BE2C (cell line): ENCODE measurements around the gene FAM229A.

Experiments used
- DNase-seq: peaks from one replicate; pipeline ENCODE4 v3.0.0-alpha.2; 2020
- H3K27me3 ChIP-seq: fragments of 250-450 bp; sonication (Bioruptor Pico); 2 replicates; pipeline ENCODE4 v1.5.1; 2020; ENCODE audit warnings: mild to moderate bottlenecking
- H3K36me3 ChIP-seq: fragments of 250-450 bp; sonication (Bioruptor Pico); 2 replicates; pipeline ENCODE4 v1.5.1; 2020; ENCODE audit warnings: mild to moderate bottlenecking
- H3K4me1 ChIP-seq: fragments of 250-450 bp; sonication (Bioruptor Pico); 2 replicates; pipeline ENCODE4 v1.5.1; 2020
- H3K4me3 ChIP-seq: 2 replicates; pipeline ENCODE4 v1.5.1; 2011; ENCODE audit warnings: low read depth, low read length
- H3K9me3 ChIP-seq: fragments of 250-450 bp; sonication (Bioruptor Pico); 2 replicates; pipeline ENCODE4 v1.5.1; 2020
- CTCF ChIP-seq: IDR thresholded peaks from 2 replicates; pipeline ENCODE4 v1.5.1; 2012; ENCODE audit warnings: mild to moderate bottlenecking, low read depth, low read length

Gene FAM229A

GRCh38 chr1:32386676-32387392 lies 24.5 kb upstream of the FAM229A start:
- no peaks in the 10 kb centered on the region for H3K9me3 ChIP-seq
- no peak for TF ChIP-seq CTCF
- no peak for DNase-seq
- no peaks in the 10 kb centered on the region for H3K4me1 ChIP-seq
- H3K4me3 ChIP-seq: no peak overlapping the region
- H3K27me3 ChIP-seq: no peaks in the 10 kb centered on the region
- peaks cover 3% of the 10 kb centered on the region; the same call in 1 of the 2 replicates for H3K36me3 ChIP-seq

- H3K4me1 ChIP-seq: no peaks in the 10 kb centered on the region
- no peaks in the 10 kb centered on the region for H3K27me3 ChIP-seq
- TF ChIP-seq CTCF: no peak
- H3K36me3 ChIP-seq: no peaks in the 10 kb centered on the region; the same call in 1 of the 2 replicates
- DNase-seq: no peak
- no peaks in the 10 kb centered on the region for H3K9me3 ChIP-seq
- no peak overlapping the region for H3K4me3 ChIP-seq
Measured at GRCh38 chr1:32380057-32380456, 17.8 kb upstream of the FAM229A start.

- H3K4me1 ChIP-seq: no peaks in the 10 kb centered on the region
- H3K9me3 ChIP-seq: no peaks in the 10 kb centered on the region
- H3K27me3 ChIP-seq: no peaks in the 10 kb centered on the region
- no peak overlapping the region for H3K4me3 ChIP-seq
- DNase-seq: no peak
- no peaks in the 10 kb centered on the region; the same call in 1 of the 2 replicates for H3K36me3 ChIP-seq
- TF ChIP-seq CTCF: no peak
Measured at GRCh38 chr1:32377541-32378220, 15.4 kb upstream of the FAM229A start.

GRCh38 chr1:32376199-32376598 lies 13.9 kb upstream of the FAM229A start:
- Histone ChIP-seq H3K9me3 (no peaks in the 10 kb centered on the region), H3K4me1 (no peaks in the 10 kb centered on the region), H3K27me3 (no peaks in the 10 kb centered on the region), H3K4me3 (no peak overlapping the region), H3K36me3 (no peaks in the 10 kb centered on the region; the same call in 1 of the 2 replicates)
- DNase-seq: no peak
- TF ChIP-seq CTCF: no peak

- no peak for TF ChIP-seq CTCF
- H3K27me3 ChIP-seq: no peaks in the 10 kb centered on the region
- H3K4me1 ChIP-seq: no peaks in the 10 kb centered on the region
- H3K36me3 ChIP-seq: no peaks in the 10 kb centered on the region
- DNase-seq: no peak
- no peaks in the 10 kb centered on the region for H3K9me3 ChIP-seq
- no peak overlapping the region for H3K4me3 ChIP-seq
Measured at GRCh38 chr1:32373996-32374592, 11.8 kb upstream of the FAM229A start.
